Type B pancreatic cell (in vitro differentiated cells): ENCODE results near the gene FERMT1. TPM values are rescaled to one million over a fixed set of nuclear protein-coding genes. Genes with fewer than 3 reads are reported as not detected.

Experiments used
- DNase-seq: peaks from one replicate; pipeline ENCODE4 v3.0.0; 2021; ENCODE audit warnings: mixed read lengths; ENCODE audit not compliant: unreplicated experiment; ENCODE audit errors: extremely low spot score
- H3K27ac Mint-ChIP-seq: 2 replicates; pipeline ENCODE4 v1.8.0; 2021; ENCODE audit warnings: mild to moderate bottlenecking, mixed read lengths
- H3K27me3 Mint-ChIP-seq: 2 replicates; pipeline ENCODE4 v1.8.0; 2021; ENCODE audit warnings: mixed read lengths
- H3K36me3 Mint-ChIP-seq: 2 replicates; pipeline ENCODE4 v1.8.0; 2021; ENCODE audit warnings: mixed read lengths
- H3K4me1 Mint-ChIP-seq: one replicate; pipeline ENCODE4 v1.8.0; 2021; ENCODE audit warnings: mixed read lengths; ENCODE audit not compliant: unreplicated experiment
- H3K4me3 Mint-ChIP-seq: 2 replicates; pipeline ENCODE4 v1.8.0; 2021; ENCODE audit warnings: mild to moderate bottlenecking, mixed read lengths
- H3K9me3 Mint-ChIP-seq: 2 replicates; pipeline ENCODE4 v1.8.0; 2021; ENCODE audit warnings: mixed read lengths
- CTCF ChIP-seq: fragments of 200-600 bp; sonication (generic); conservative IDR thresholded peaks from 2 replicates; pipeline ENCODE4 v1.5.0; 2021; ENCODE audit warnings: antibody characterized with exemption, mild to moderate bottlenecking
- total RNA-seq: library from RNA; stranded (reverse); gene quantifications from 2 replicates; pipeline ENCODE4 v1.2.1, GENCODE V29; 2021; ENCODE audit warnings: low replicate concordance

FERMT1 gene
- total RNA-seq, 1 donor from 2014 or later = 7.1 TPM

GRCh38 chr20:6126846-6127245 is 4.0 kb upstream of the FERMT1 start:
- no peaks in the 10 kb centered on the region for H3K36me3 Mint-ChIP-seq
- peaks cover 5% of the 10 kb centered on the region for H3K9me3 Mint-ChIP-seq
- no peak for DNase-seq

GRCh38 chr20:6123649-6124014 is 802 bp upstream of the FERMT1 start:
- peaks cover 33% of the 10 kb centered on the region for H3K27me3 Mint-ChIP-seq
- peaks cover 4% of the 10 kb centered on the region for H3K9me3 Mint-ChIP-seq
- TF ChIP-seq CTCF = no peak
- peak overlapping the region; percentile 68 for H3K27ac Mint-ChIP-seq
- DNase-seq = no peak
- peak overlapping the region; percentile 88 for H3K4me3 Mint-ChIP-seq
- H3K36me3 Mint-ChIP-seq = no peaks in the 10 kb centered on the region
- peaks cover 4% of the 10 kb centered on the region for H3K4me1 Mint-ChIP-seq

More at GRCh38 chr20:6126846-6127245, 4.0 kb upstream of the FERMT1 start:
- Mint-ChIP-seq H3K27me3 (peaks cover 28% of the 10 kb centered on the region), H3K4me3 (no peak overlapping the region), H3K27ac (no peak overlapping the region), H3K4me1 (peaks cover 8% of the 10 kb centered on the region)
- TF ChIP-seq CTCF = no peak

DNA sequence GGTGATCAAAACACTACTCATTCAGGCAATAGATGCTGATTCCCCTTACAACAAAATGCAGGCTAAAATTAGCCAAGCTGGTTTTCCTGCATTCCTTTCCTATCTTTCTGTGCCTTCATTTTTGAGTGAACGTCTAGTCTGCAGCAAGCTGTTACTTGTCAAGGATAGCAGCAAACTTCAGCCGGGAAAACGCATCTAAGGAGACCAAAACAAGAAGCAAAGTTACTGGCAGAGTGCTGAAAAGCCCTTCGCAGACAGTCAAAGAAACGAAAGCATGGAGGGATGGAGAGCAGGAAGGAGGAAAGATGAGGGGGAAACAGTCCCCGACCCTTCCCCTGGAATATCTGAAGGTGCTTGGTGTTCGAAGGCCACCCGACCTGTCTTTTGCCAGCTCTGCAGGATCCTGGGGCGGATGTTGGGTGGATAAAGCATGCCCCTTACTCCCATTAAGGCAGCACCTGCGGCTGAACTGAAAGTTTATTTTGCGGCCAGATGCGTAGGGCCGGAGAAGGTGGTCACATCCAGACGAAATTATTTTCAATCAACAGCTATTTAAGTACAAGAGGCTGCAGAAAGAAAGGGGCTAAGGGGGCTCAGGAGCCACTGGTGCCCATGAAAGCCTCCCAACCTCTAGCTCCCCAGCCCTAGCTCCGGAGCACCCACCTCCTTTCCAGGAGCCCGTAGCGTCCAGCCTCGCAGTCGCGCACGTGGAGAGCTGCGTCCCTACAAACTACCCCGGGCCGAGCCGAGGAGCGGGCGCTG is 538 bp downstream of the FERMT1 start:
- H3K9me3 Mint-ChIP-seq = peaks cover 3% of the 10 kb centered on the region
- peak overlapping the region; percentile 24 for H3K27ac Mint-ChIP-seq
- H3K27me3 Mint-ChIP-seq = peaks cover 25% of the 10 kb centered on the region
- peak overlapping the region; percentile 82 for H3K4me3 Mint-ChIP-seq
- DNase-seq = no peak
- no peak for TF ChIP-seq CTCF
- H3K4me1 Mint-ChIP-seq = peaks cover 4% of the 10 kb centered on the region
- H3K36me3 Mint-ChIP-seq = peaks cover 5% of the 10 kb centered on the region

DNA sequence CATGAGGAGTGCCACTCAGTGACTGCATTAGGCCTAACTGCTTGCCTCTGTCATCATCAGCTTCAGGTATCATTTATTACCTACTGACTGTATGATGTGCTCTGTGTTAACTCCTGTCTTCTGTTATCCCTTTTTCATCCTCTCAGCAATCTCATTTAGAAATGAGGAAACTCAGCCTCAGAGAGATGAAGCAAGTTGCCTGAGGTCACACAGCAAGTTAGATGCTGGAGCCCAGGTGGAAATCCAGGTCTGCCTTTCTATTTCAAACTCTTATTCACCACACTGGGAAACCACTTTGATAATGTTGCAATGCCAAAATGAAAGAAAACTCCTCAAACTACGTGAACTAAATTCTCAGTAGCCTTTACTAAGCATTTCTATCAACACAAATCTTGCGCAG is 1.3 kb downstream of the FERMT1 start:
- Mint-ChIP-seq H3K27ac (no peak overlapping the region), H3K4me3 (peak overlapping the region; percentile 21)

GRCh38 chr20:6120491-6120988 is 2.3 kb downstream of the FERMT1 start:
- H3K27me3 Mint-ChIP-seq = peaks cover 22% of the 10 kb centered on the region
- H3K4me1 Mint-ChIP-seq = peaks cover 4% of the 10 kb centered on the region
- no peak for TF ChIP-seq CTCF
- no peaks in the 10 kb centered on the region for H3K9me3 Mint-ChIP-seq
- H3K27ac Mint-ChIP-seq = no peak overlapping the region
- peaks cover 5% of the 10 kb centered on the region for H3K36me3 Mint-ChIP-seq
- DNase-seq = no peak
- H3K4me3 Mint-ChIP-seq = no peak overlapping the region

More for the DNA sequence above, 1.3 kb downstream of the FERMT1 start:
- H3K4me1 Mint-ChIP-seq = peaks cover 4% of the 10 kb centered on the region
- no peak for TF ChIP-seq CTCF
- peaks cover 5% of the 10 kb centered on the region for H3K36me3 Mint-ChIP-seq
- no peaks in the 10 kb centered on the region for H3K9me3 Mint-ChIP-seq
- no peak for DNase-seq
- peaks cover 22% of the 10 kb centered on the region for H3K27me3 Mint-ChIP-seq
